GM19043 (cell line): ENCODE results near the gene DET1.

Experiments
- ATAC-seq: cut with Tn5 transposase; IDR thresholded peaks from one replicate; pipeline ENCODE4 v1.9.1; 2021; ENCODE audit warnings: low read depth; ENCODE audit not compliant: unreplicated experiment

The DET1 gene

DNA sequence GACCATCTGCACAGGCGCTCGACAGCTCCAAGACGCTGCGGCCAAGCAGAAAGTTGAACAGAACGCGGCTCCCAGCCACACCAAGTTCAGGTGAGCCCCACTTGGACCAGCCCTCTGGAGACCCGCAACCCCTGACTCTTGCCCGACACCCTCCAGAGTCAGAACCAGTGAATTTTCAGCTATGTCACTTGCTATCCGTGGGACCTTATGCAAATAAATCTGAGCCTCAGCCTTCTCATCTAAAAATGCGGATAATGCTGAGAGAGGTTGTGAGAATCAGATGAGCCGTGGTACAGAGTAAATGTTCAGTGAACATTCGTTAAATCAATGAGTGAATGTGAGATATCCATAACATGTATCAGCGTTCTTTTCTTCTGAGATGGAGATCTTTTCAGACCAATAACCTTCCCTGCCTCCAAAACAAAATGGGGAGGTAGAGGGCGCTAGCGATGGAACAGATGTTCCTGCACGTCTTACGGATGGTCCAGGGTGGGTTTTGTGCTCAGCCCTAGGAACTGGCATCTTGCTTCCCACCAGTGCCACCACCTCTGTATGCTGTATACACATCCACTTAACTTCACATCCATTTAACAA, 78.4 kb downstream of the DET1 start:
- ATAC-seq: no peak

DNA sequence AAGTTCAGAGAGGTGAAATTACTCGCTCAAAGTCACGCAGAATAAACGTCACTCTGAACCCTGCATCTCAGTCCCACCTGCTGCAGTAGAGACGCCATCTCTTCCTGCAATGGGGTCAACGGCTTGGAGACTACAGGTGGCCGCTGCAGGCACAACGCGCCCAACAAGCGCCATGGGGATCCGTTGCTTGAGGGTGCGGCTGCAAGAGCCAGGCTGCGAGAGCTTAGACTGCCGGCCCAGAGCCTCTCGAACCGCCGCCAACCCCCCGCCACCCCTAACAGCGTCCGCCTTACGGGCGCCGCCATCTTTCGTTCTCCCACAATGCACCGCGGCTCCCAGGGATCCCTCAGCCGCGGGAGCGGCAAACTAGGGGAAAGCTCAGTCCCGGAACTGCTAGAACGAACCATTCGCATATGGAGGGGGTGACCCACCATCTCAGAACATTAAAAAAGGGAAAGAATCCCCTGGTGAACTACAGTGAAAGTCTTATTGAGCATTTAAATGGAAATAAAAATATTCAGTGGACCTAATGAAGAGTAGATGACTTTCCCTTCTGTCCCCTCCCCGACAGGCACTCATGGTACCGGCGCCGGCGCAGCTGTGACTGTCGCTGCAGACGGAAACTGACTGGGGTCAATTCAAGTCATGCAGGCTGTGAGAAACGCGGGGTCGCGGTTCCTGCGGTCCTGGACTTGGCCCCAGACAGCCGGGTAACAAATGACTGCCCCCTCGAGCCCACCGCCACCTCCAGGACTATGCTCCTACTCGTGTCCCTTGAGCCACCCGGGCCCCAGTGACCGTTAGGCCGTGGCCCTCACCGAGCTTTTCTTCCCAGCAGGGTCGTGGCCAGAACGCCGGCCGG, 79.2 kb downstream of the DET1 start, which contains the start of the genes MRPL46 and MRPS11:
Gene MRPL46 (minus strand): TSS at position 316 of the 862 bp plus-strand sequence. CDS start 11 bp downstream, at position 305.
Gene MRPS11 (plus strand): TSS at position 636 of the 862 bp plus-strand sequence. CDS start 10 bp downstream, at position 646.
- peak; percentile 86 for ATAC-seq

DNA sequence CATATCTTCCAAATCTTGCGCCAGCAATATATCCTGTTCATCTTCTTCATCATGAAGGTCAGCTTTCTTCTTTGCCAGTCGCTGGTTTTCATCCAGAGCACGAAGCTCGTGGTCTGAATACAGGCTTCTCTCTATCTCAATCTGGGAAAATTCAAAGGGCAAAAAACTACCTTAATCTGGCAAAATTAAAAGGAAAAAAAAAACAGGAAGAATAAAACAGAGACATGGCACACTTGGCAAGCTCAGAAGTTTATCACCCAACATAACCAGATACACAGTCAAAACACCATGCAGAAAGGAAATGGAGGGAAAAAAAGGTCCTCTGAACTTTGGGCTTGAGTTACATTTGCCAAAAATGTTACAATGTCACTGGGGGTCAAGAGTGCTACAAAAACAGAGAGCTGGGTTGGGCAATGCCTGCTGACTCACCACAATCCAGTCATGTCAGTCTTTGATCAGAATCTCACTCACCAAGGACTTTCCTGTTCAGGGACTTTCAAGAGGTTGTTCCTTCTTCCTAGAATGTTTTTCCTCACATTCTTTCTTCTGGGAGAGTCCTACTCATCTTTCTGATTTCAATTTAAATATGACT, 80.8 kb downstream of the DET1 start:
- ATAC-seq: no peak

DNA sequence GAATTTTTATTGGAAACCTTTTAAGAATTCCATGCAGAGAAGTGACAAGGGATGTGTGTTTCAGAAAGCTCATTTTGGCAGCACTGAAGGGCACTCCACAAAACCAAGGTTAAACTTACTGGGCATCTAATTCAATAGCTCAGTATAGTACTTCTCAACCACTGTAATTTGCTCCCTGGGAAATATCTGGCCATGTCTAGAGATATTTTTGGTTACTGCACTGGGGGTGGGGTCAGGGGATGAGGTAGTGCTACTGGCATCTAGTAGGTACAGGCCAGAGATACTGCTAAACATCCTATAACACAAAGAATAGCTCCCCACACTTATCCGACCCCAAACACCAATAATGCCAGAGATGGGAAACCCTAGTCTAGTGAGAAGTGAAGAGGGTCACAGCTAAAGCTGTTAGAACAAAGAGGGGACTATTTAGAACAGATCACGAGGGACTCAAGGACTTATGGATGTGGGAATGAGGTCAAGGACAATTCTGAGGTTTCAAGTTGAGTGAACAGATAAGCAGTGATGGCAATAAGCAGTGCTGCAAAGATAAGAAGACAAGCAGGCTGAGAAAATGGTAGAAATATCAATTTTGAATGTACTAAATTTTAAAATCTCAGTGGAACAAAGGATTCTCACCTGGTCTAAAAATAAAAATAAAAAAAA, 82.5 kb downstream of the DET1 start:
- ATAC-seq: no peak
